Progenitor cell of endocrine pancreas (in vitro differentiated cells): ENCODE measurements around the gene SLC30A10. TPM values are rescaled to one million over a fixed set of nuclear protein-coding genes. Genes with fewer than 3 reads are reported as not detected.
"Not testable (repeated sequence)": the region's sequence is repeated elsewhere in the genome, so short reads cannot be mapped to it uniquely, and the experiment has no call there.

Experiments used
- DNase-seq: peaks from one replicate; pipeline ENCODE4 v3.0.0; 2021; ENCODE audit warnings: low spot score; ENCODE audit not compliant: unreplicated experiment
- H3K27ac Mint-ChIP-seq: 2 replicates; pipeline ENCODE4 v1.8.0; 2021; ENCODE audit warnings: mild to moderate bottlenecking, moderate library complexity, mixed read lengths
- H3K27me3 Mint-ChIP-seq: 2 replicates; pipeline ENCODE4 v1.8.0; 2021; ENCODE audit warnings: mixed read lengths
- H3K36me3 Mint-ChIP-seq: 2 replicates; pipeline ENCODE4 v1.8.0; 2022; ENCODE audit warnings: mixed read lengths; ENCODE audit not compliant: insufficient read depth
- H3K4me1 Mint-ChIP-seq: 2 replicates; pipeline ENCODE4 v1.8.0; 2021; ENCODE audit warnings: low read depth, mixed read lengths
- H3K4me3 Mint-ChIP-seq: 2 replicates; pipeline ENCODE4 v1.8.0; 2021; ENCODE audit warnings: low read depth, mild to moderate bottlenecking, moderate library complexity, mixed read lengths
- H3K9me3 Mint-ChIP-seq: 2 replicates; pipeline ENCODE4 v1.8.0; 2021; ENCODE audit warnings: low read depth, mixed read lengths
- CTCF ChIP-seq: fragments of 200-600 bp; sonication (generic); IDR thresholded peaks from one replicate; pipeline ENCODE4 v1.5.0; 2021; ENCODE audit warnings: antibody characterized with exemption, mild to moderate bottlenecking; ENCODE audit not compliant: unreplicated experiment
- total RNA-seq: library from RNA; stranded (reverse); gene quantifications from 2 replicates; pipeline ENCODE4 v1.2.1, GENCODE V29; 2021

The SLC30A10 gene
- total RNA-seq, 1 donor from 2014 or later: 1.1 TPM

GRCh38 chr1:219954052-219954451 is 25.7 kb upstream of the SLC30A10 start:
- Mint-ChIP-seq H3K27ac (no peak overlapping the region), H3K27me3 (no peaks in the 10 kb centered on the region), H3K4me3 (no peak overlapping the region), H3K36me3 (no peaks in the 10 kb centered on the region), H3K9me3 (no peaks in the 10 kb centered on the region), H3K4me1 (peaks cover 13% of the 10 kb centered on the region)
- DNase-seq: no peak
- no peak for TF ChIP-seq CTCF

- Mint-ChIP-seq H3K4me3 (no peak overlapping the region), H3K27me3 (no peaks in the 10 kb centered on the region), H3K27ac (no peak overlapping the region), H3K4me1 (peaks cover 13% of the 10 kb centered on the region), H3K9me3 (no peaks in the 10 kb centered on the region), H3K36me3 (no peaks in the 10 kb centered on the region)
- no peak for DNase-seq
- no peak for TF ChIP-seq CTCF
These were observed 24.0 kb upstream of the SLC30A10 start for GRCh38 chr1:219952361-219952760.

- H3K4me1 Mint-ChIP-seq, H3K27me3 Mint-ChIP-seq, H3K36me3 Mint-ChIP-seq, DNase-seq, H3K4me3 Mint-ChIP-seq, H3K9me3 Mint-ChIP-seq, H3K27ac Mint-ChIP-seq: not testable (repeated sequence)
These were observed 20.9 kb upstream of the SLC30A10 start for GRCh38 chr1:219949227-219949626.

GRCh38 chr1:219948766-219949165 is 20.4 kb upstream of the SLC30A10 start:
- H3K9me3 Mint-ChIP-seq, DNase-seq, H3K36me3 Mint-ChIP-seq, H3K4me1 Mint-ChIP-seq, H3K27me3 Mint-ChIP-seq, H3K4me3 Mint-ChIP-seq, H3K27ac Mint-ChIP-seq: not testable (repeated sequence)

GRCh38 chr1:219945795-219946194 is 17.4 kb upstream of the SLC30A10 start:
- TF ChIP-seq CTCF: no peak
- Mint-ChIP-seq H3K27me3 (peaks cover 7% of the 10 kb centered on the region), H3K9me3 (peaks cover 3% of the 10 kb centered on the region), H3K4me3 (no peak overlapping the region), H3K27ac (no peak overlapping the region), H3K36me3 (no peaks in the 10 kb centered on the region), H3K4me1 (no peaks in the 10 kb centered on the region)
- DNase-seq: no peak

- Mint-ChIP-seq H3K36me3 (no peaks in the 10 kb centered on the region), H3K27ac (no peak overlapping the region), H3K4me1 (no peaks in the 10 kb centered on the region), H3K4me3 (no peak overlapping the region), H3K27me3 (peaks cover 14% of the 10 kb centered on the region), H3K9me3 (peaks cover 3% of the 10 kb centered on the region)
- DNase-seq: no peak
- no peak for TF ChIP-seq CTCF
These were observed 13.1 kb upstream of the SLC30A10 start for GRCh38 chr1:219941179-219942118.
